Transverse colon (tissue), 4 donors: ENCODE measurements around the gene PRKCE. TPM values are rescaled to one million over a fixed set of nuclear protein-coding genes. Genes with fewer than 3 reads are reported as not detected.

ENCODE experiments used
- DNase-seq: peaks from one replicate; pipeline ENCODE4 v3.0.0-alpha.2; 2019
- H3K27ac ChIP-seq, 4 donors: fragments of 200-600 bp; sonication (generic); 2 replicates each; pipeline ENCODE4 v1.5.1; 2016 to 2018; ENCODE audit warnings: inconsistent platforms in 4 of 4
- H3K27me3 ChIP-seq: fragments of 200-600 bp; sonication (generic); 2 replicates; pipeline ENCODE4 v1.5.1; 2017; ENCODE audit warnings: inconsistent platforms
- H3K36me3 ChIP-seq, 4 donors: fragments of 200-600 bp; sonication (generic); 2 replicates each; pipeline ENCODE4 v1.5.1; 2017 to 2019; ENCODE audit warnings: inconsistent platforms in 4 of 4
- H3K4me1 ChIP-seq, 4 donors: fragments of 200-600 bp; sonication (generic); 2 replicates each; pipeline ENCODE4 v1.5.1; 2017 to 2020; ENCODE audit warnings: inconsistent platforms in 4 of 4
- H3K4me3 ChIP-seq, 4 donors: fragments of 200-600 bp; sonication (generic); 1 replicate in 1 of 4; 2 replicates in 3 of 4; pipeline versions ENCODE4 v1.5.1 to v1.6.1; 2017 to 2019; ENCODE audit warnings: inconsistent platforms in 4 of 4
- H3K9me3 ChIP-seq, 2 donors: fragments of 200-600 bp; sonication (generic); 2 replicates each; pipeline ENCODE4 v1.5.1; 2017 to 2019; ENCODE audit warnings: inconsistent platforms in 2 of 2
- EP300 ChIP-seq: sonication (generic); formaldehyde crosslinking; IDR thresholded peaks from one replicate; pipeline ENCODE4 v1.6.1; 2017; ENCODE audit warnings: antibody characterized with exemption, low read depth
- POLR2A ChIP-seq: fragments of 450-650 bp; IDR thresholded peaks from one replicate; pipeline ENCODE4 v1.6.1; 2016; ENCODE audit warnings: antibody characterized with exemption, mild to moderate bottlenecking, moderate library complexity
- POLR2AphosphoS5 ChIP-seq, 3 donors: sonication (generic); formaldehyde crosslinking; IDR thresholded peaks; one replicate each; pipeline ENCODE4 v1.6.1; 2016; ENCODE audit warnings: antibody characterized with exemption in 3 of 3
- WGBS, 2 donors: methylation state at CpG; one replicate each; pipeline ENCODE4 v1.1.5; 2018; ENCODE audit warnings: low coverage in 1 of 2; 5-methylcytosine and 5-hydroxymethylcytosine counted together
- in situ Hi-C, 4 donors: fragments of 200-750 bp; cut with MboI; loops; one replicate each; pipeline versions ENCODE4 v1.15.0 to v1.15.1; 2017; ENCODE audit warnings: low sequenced_read_pairs in 3 of 4, low pct_ligation_motif_present in 1 of 4, low pct_unique_long_range_greater_than_20kb in 1 of 4
- intact Hi-C: fragments of 100-400 bp; cut with DNase I; formaldehyde crosslinking; loops from one replicate; pipeline ENCODE4 v1.15.1; 2023; ENCODE audit warnings: low total_unique reads
- total RNA-seq, 4 donors: library from RNA; depleted of rRNA; stranded (reverse); fragments of >200 nt; gene quantifications; one replicate each; pipeline ENCODE4 v1.1.0, GENCODE V29; 2016
- TF ChIP-seq, protein P1 (sequence below), 5 experiments: fragments of 200-600 bp in 3 of 5; fragments of 450-650 bp in 2 of 5; sonication (generic) in 3 of 5; IDR thresholded peaks; 1 replicate in 2 of 5; 2 replicates in 3 of 5; pipeline ENCODE4 v1.5.1; 2016 to 2017; ENCODE audit warnings: antibody characterized with exemption in 5 of 5, inconsistent platforms in 3 of 5, mild to moderate bottlenecking in 2 of 5, moderate library complexity in 1 of 5

The PRKCE gene
- total RNA-seq, 4 donors from 2014 or later = 8.6 to 20.6 (median 11.3) TPM

DNA sequence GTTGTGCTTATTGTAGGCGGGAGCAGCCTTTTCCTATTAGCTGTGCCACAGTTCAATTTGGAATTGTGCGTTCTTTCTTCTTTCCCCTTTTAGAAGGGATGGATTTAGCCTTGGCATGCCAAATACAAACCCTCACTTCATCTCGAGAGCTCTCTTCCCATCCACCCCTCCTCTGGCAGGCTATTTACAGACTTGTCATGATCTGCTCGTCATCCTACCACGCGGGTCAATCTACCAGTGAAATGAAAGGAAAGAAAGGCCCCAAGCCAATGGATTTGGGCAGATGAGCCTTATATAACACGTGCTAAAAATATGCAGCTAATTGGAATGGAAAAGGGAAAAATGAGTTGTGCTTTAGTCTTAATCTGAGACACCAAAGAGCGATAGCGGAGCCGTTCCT, 277.5 kb downstream of the PRKCE start:
- Histone ChIP-seq H3K4me3 (no peak overlapping the region), H3K27ac (no peak overlapping the region), H3K9me3 (no peaks in the 10 kb centered on the region), H3K36me3 (no peaks in the 10 kb centered on the region), H3K27me3 (no peaks in the 10 kb centered on the region), H3K4me1 (peaks cover 0 to 5% (median 1%) of the 10 kb centered on the region in 4 donors)
- DNase-seq = no peak
- intact Hi-C loops = no loop called here
- in situ Hi-C loops = no loop called here
- TF ChIP-seq, protein P1, sequence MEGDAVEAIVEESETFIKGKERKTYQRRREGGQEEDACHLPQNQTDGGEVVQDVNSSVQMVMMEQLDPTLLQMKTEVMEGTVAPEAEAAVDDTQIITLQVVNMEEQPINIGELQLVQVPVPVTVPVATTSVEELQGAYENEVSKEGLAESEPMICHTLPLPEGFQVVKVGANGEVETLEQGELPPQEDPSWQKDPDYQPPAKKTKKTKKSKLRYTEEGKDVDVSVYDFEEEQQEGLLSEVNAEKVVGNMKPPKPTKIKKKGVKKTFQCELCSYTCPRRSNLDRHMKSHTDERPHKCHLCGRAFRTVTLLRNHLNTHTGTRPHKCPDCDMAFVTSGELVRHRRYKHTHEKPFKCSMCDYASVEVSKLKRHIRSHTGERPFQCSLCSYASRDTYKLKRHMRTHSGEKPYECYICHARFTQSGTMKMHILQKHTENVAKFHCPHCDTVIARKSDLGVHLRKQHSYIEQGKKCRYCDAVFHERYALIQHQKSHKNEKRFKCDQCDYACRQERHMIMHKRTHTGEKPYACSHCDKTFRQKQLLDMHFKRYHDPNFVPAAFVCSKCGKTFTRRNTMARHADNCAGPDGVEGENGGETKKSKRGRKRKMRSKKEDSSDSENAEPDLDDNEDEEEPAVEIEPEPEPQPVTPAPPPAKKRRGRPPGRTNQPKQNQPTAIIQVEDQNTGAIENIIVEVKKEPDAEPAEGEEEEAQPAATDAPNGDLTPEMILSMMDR (IDR thresholded peaks at IDR 0.05) = no peak
- TF ChIP-seq POLR2A (no peak), EP300 (no peak), POLR2AphosphoS5 (IDR thresholded peaks at IDR 0.05) (no peak)
- WGBS, 2 donors = 86 to 87% methylated on average over 6 to 10 of the region's 10 CpGs

DNA sequence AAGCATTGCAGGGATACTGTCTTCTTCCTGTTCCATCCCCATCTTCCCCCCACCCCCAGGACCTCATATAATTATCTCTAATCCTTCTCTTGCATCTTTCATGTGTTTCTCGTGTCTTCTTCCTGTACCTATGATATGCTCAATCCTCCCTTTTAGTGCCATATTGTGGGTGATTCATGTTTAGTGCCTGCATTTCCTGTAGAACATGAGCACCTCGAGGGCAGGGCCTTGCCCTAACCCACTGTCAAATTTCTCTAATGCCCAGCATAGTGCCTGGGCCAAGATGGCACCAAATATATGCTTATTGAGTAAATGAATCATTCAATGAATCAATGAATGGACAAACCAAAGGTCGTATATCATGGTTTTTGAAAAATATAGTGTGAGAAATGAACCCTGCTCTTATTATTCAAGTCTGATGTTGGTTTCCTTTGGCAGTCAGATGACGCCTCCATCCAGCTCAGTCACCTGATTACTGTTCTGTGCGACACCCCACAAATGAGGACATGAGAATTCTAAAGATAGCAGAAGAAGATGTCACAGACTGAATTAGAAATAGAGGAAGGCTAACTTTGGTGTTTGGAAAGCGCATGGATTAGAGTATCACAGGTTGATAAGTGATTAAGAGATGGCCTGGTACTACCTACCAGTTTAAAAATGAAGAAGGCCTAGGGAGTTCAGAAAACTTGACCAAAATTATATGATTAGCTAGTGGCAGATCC, 278.4 kb downstream of the PRKCE start:
- 86 to 88% methylated on average over 3 to 6 of the region's 6 CpGs for WGBS, 2 donors
- intact Hi-C loops = loop anchor here (10.0 kb wide), 1 partner anchor 45 kb away; no protein-coding TSS in a partner anchor
- no peaks in the 10 kb centered on the region for H3K27me3 ChIP-seq
- TF ChIP-seq, protein P1 (IDR thresholded peaks at IDR 0.05) = no peak
- no peak for TF ChIP-seq POLR2A
- no peak for TF ChIP-seq EP300
- TF ChIP-seq POLR2AphosphoS5 (IDR thresholded peaks at IDR 0.05) = no peak
- H3K36me3 ChIP-seq = no peaks in the 10 kb centered on the region
- no peaks in the 10 kb centered on the region for H3K9me3 ChIP-seq
- no peak overlapping the region for H3K4me3 ChIP-seq
- DNase-seq = no peak
- in situ Hi-C loops = loop anchor here in 3 of 4 donors (5.0 to 10.0 kb wide), 2 partner anchors 283 to 285 kb away; no protein-coding TSS in a partner anchor
- peak overlapping the region in 3 of 4 donors; percentile 7 to 11 (median 10) for H3K27ac ChIP-seq
- peaks cover 0 to 5% (median 1%) of the 10 kb centered on the region in 4 donors for H3K4me1 ChIP-seq

DNA sequence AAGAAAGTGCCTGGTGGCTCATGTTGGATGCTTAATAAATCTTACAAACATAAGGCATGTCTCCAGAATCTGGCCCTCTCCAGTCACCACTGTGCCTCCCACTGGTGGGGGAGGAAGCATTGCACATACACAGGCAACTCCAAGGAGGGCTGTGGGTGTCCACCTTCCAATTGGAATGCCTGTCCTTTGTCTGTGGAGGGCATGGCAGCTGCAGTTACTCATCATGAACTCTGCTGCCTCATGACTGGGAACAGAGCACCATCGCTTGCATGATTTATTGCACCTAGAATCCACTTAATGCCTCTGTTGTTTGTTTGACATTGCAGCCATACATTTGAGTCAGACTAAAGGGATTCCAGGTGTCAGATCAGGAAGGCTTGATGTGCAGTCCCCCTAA, 278.9 kb downstream of the PRKCE start:
- Histone ChIP-seq H3K27ac (peak overlapping the region in 3 of 4 donors; percentile 7 to 11 (median 10)), H3K27me3 (no peaks in the 10 kb centered on the region), H3K4me3 (no peak overlapping the region), H3K36me3 (no peaks in the 10 kb centered on the region), H3K4me1 (peaks cover 0 to 5% (median 1%) of the 10 kb centered on the region in 4 donors), H3K9me3 (no peaks in the 10 kb centered on the region)
- in situ Hi-C loops = loop anchor here in 3 of 4 donors (5.0 to 10.0 kb wide), 2 partner anchors 283 to 286 kb away; no protein-coding TSS in a partner anchor
- DNase-seq = no peak
- TF ChIP-seq, protein P1 (IDR thresholded peaks at IDR 0.05) = no peak
- peak; percentile 43 to 63 (median 53) for TF ChIP-seq POLR2AphosphoS5 (IDR thresholded peaks at IDR 0.05)
- no peak for TF ChIP-seq EP300
- 45% methylated on average over 1 of the region's 1 CpG; no CpG with 5 or more reads in 1 of the 2 donors for WGBS, 2 donors
- intact Hi-C loops = loop anchor here (10.0 kb wide), 1 partner anchor 46 kb away; no protein-coding TSS in a partner anchor

DNA sequence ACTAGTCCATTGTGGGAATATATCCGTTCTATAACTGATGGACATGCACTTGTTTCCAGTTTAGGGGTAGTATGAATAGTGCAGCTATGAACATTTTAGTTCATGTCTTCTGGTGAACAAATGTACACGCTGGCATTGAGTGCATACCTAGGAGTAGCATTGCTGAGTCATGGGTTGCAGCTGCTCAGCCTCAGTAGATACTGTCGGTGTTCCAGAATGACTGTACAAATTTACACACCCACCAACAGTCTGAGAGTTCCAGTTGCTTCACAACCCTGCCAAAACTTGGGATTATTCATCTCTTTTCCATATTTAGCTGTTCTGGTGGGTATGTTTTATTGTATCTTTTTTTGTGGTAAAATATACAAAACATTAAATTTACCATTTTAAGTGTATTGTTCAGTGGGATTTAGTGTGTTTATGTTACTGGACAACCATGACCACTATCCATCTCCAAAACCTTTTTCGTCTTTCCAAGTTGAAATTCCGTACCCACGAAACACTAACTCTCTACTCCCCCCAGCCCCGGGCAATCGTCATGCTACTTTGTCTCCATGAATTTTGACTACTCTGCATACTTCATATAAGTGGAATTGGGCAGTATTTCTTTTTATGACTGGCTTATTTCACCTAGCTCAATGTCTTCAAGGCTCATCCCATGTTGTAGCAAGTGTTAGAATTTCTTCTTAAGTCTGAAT, 281.0 kb downstream of the PRKCE start:
- Histone ChIP-seq H3K27ac (no peak overlapping the region), H3K4me3 (no peak overlapping the region), H3K27me3 (no peaks in the 10 kb centered on the region), H3K9me3 (no peaks in the 10 kb centered on the region), H3K4me1 (peaks cover 0 to 18% (median 10%) of the 10 kb centered on the region in 4 donors), H3K36me3 (no peaks in the 10 kb centered on the region)
- in situ Hi-C loops (loop anchor here in 3 of 4 donors (5.0 to 10.0 kb wide), 2 partner anchors 285 to 288 kb away; no protein-coding TSS in a partner anchor), intact Hi-C loops (loop anchor here (10.0 kb wide), 1 partner anchor 48 kb away; no protein-coding TSS in a partner anchor)
- TF ChIP-seq POLR2AphosphoS5 (IDR thresholded peaks at IDR 0.05) (no peak), EP300 (no peak), POLR2A (no peak)
- TF ChIP-seq, protein P1 (IDR thresholded peaks at IDR 0.05) = no peak
- 67 to 78% methylated on average over 6 to 8 of the region's 8 CpGs for WGBS, 2 donors
- DNase-seq = no peak
